Measurements from ENCODE around the gene FYN.
A peak's percentile ranks its signal among the peaks of the same experiment; 100 is the strongest.
"Not testable (repeated sequence)": the region's sequence is repeated elsewhere in the genome, so short reads cannot be mapped to it uniquely, and the experiment has no call there.

FYN gene

GRCh38 chr6:111686932-111687266 is 186.4 kb downstream of the FYN start:
- no peak for DNase-seq

DNA sequence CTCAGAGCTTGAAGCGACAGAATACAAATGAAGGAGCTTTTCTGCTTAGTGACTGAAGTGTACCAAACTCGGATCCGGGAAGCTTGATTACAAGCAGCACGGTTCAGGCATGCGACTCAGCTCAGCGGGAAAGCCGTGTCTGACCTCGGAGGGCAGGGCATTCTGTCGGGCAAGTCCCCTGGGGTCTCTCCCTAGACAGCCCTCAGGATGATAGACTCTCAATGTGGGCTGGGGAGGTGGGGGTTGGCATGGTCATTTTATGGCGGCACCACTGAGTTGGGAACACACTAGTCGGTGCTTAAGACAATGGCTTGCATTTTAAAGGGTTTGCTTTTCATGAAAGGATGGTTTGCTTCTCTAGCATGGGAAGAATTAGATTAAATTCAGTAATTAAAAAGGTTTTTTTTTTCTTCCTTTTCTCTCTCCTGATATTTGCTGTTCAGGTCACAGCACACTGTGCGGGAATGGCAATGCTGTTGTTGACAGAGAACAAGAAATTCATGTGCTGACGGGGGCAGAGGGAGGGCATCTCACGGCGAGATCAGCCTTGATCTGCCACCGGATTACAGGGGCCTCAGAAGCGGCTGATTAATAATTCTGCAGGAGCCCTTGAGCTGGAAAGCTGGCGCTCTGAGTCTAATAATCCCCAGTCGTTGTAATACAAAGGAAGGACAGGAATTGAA is 186.9 kb downstream of the FYN start:
- peak in 28 of 56 donors; percentile 16 to 59 (median 34) for DNase-seq

DNA sequence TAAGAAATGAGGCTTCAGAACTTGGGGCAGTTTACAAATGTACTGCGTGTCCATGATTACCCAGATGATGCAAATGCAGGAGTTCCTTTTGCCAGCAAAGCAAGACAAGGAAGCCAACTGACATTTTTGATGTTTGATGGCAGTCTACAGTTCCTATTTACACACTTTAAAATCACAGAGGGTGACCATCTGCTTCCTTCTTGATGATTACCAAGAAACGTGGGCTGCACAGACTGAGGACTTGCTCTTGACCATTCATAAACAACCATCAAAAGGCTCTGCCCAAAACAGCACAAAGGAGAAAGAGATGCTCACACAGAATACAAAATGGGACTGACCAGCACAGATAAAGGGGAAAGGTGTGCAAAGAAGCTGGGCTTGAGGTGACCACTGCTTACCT is 187.7 kb downstream of the FYN start:
- no peak for DNase-seq

DNA sequence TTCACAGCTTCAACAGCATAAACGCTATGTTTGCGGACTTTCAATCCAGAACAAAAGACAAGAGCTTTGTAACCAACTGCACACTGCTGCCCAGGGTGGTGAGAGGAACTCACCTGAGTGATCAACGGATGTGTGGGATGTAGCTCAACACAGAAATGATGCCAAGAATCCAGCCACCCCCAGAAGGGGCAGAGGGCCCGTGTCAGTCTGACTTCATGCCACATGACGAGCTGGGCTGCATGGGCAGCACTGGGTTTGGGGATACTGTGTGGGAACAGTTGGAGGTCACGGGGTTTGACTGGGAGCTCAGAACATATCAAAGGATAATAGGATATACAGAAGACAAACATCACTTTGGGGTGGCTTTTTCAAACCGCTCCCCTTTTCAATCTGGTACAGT is 188.2 kb downstream of the FYN start:
- DNase-seq, result no peak

DNA sequence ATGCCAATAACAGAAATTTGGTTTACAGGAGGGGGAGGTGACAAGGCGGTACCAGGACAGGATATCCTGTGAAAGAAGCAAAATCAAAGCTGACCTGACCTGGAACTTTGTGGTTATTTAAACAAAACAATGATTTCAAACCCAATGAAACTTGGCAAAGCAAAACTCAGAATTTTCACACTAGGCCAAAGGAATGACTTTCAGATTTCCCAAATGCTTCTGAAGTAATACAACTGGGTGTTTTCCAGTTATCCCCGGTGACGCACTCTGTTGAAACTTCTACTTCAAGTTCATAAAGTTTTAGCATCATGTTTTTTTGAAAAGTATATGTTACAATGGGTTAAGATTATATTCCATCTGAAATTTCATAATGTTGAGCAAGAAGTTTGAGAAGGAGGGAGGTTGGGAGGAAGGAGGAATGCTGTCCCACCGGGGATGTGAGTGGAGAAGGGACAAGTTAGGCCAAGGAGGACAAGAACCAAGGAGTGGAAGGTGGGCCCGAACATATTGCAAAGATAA is 189.4 kb downstream of the FYN start:
- DNase-seq, result no peak

- no peak for DNase-seq
Measured at GRCh38 chr6:111683157-111683556, 190.1 kb downstream of the FYN start.

DNA sequence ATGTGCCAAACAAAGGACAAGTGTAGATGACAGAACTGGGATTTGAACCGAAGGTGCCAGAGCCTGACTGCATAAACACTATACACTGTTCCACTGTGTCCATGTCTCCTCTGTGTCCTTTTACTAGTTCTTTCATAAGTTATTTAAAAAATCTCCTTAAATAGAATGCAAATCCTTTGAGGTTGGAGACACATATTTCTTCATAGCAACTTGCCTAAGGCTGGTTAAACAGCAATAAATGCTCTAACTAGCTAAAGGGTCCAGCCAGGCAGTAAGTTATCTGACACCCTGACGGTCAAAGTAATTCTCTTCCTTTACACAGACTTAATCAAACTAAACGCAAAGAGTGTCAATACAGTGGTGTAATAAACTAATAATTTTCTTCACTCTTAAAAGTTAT is 191.4 kb downstream of the FYN start:
- no peak for DNase-seq

GRCh38 chr6:111680811-111681609 is 192.2 kb downstream of the FYN start:
- DNase-seq, result not testable (repeated sequence)

GRCh38 chr6:111680015-111680712 is 193.1 kb downstream of the FYN start:
- DNase-seq, result peak in 9 of 56 donors; percentile 17 to 52 (median 28)

DNA sequence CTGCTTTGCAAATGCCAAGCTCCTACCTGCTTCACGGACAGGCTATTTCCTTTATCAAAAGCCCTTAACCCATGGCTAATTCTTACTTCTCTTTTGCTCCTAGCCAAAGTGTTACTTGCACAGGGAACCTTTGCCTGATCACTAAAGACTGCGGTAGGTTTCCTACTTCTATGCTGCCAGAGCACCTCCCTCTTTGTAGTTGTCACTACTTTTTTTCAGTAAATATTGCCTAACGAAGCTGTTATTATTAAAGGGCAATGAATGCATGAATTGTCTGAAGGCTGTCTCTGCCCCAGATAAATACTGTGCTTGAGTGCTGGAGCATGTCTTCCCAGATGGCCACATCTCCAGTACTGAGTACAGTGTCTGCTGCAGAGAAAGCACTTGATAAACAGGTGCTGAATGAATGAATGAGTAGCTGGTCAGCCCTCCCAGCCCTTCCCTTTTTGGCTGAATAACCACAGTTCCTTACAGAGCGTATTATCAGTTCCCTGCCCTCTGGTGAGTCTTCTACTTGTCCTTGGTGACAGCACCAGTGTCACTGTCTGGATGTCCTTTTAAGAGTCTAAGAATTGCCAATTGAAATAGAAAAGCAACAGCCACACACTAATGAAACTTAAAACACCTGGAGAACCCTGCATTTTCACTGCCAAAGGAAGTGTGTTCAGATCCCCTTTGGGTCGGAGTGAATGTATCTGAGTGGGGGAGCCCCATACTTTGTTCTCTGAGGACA is 194.0 kb downstream of the FYN start:
- DNase-seq, result no peak

- no peak for DNase-seq
Measured at GRCh38 chr6:111677249-111677990, 195.8 kb downstream of the FYN start.

GRCh38 chr6:111676383-111676782 is 196.9 kb downstream of the FYN start:
- no peak for DNase-seq

- no peak for DNase-seq
Measured at GRCh38 chr6:111674883-111675282, 198.4 kb downstream of the FYN start.

DNA sequence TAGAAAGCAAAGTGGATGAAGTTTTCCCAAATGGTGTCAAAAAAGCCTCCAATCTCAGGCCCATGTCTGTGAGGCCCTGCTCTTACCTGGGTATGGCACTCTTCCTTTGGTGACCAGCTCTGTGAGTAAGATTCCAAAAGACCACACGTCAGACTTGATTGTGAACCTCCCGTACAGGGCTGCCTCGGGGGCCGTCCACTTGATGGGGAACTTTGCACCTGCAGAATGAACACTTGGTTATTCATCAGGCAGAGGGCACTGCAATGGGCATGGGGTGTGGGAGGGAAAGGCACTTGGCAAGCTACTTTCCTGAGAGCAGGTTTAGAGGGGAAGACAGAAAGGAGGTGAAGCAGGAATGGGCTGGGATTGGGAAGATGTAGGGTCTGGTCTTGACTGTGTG is 198.8 kb downstream of the FYN start:
- DNase-seq, result no peak

DNA sequence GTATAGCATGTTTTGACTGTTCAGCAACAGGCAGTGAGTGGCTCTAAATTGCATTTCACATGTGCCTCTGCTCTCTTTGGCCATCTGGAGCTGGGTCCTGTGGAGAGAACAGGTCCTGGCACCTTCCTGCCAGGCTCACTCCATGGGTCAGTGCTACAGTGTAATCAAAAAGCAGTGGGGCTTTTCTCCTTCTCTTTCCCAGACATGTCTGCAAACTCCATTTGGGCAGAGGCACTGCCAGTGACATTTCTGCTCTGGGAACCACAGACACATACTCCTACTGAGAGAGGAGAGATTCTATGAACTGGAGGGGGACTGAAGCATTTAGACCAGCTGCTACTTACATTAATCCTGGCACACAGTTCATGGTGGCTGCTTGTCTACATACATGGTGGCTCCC is 199.3 kb downstream of the FYN start:
- no peak for DNase-seq

DNA sequence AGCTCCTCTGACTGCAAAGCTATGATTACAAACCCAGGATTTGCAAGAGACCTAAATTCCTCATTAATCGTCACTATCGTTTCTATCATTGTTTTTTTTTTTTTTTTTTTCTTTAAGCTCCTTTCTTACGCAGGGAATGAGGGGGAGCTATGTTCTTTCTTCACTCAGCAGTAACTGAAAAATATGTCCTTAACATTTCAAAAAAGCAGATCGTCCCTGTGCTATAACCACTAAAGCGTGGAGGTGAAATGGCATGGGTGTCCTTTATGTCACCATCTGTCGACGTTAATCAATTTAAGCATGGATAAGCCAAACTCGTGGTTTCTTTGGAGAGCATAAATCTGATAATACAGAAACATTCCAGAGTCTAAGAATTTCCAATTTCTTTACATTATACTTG is 199.7 kb downstream of the FYN start:
- no peak for DNase-seq

- peak in 4 of 56 donors; percentile 10 to 41 (median 24) for DNase-seq
Measured at GRCh38 chr6:111672761-111673450, 200.3 kb downstream of the FYN start.

DNA sequence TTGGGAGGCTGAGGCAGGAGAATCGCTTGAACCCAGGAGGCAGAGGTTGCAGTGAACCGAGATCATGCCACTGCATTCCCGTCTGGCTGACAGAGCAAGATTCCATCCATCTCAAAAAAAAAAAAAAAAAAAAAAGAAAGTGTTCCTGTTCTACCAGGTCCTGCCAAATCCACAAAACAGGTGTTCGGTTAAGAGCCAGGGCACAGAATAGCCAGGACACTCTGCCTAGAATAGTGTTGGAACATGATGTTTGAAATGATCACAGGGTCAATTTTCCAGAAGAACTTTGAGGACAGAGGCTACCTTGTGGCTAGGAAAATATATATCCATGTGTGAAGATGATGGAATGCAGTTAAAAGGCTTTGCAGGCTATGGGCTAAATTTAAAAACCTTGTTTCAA is 203.9 kb downstream of the FYN start:
- no peak for DNase-seq

DNA sequence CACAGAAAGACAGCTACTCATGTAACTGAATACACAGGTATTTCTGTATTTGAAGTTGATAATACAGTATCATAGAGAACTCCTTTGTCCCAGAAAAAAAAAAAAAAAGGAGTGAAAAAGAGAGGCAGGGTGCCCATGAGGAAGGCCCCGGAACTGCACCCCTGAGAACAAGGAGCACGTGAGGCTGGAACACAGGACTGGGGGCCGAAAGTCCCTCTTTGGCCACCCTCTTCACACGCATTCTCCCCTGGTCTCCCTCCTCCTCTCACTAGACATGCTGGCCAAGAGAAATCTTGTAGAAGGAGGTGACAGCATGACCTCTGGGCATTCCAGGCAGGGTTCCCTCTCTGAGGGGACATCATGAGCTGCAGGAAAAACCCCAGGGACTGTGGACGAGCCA is 204.8 kb downstream of the FYN start:
- peak in 1 of 56 donors; percentile 30 for DNase-seq

DNA sequence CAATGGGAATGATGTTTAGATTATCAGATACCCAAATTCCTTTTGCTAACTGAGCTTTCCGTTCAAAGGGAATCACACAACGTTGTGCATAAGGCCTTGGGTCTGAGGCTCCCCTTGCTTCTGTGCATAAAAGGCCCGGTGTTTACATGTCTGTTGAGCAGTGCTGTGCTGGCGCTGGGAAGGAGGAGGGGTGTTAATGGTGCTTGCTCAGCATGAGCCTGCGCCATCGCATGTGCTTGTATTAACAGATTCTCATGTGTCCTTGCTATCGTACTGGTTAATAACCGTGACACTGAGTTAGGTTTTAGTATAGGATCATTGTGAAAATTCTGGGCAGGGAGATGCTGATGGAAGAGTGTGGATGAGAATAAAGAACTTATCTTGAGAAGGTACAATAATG is 205.3 kb downstream of the FYN start:
- DNase-seq, result peak in 7 of 56 donors; percentile 11 to 33 (median 22)
